Keratinocyte (primary cell): Measurements from ENCODE around the gene ENPP6. TPM values are rescaled to one million over a fixed set of nuclear protein-coding genes. Genes with fewer than 3 reads are reported as not detected.

Experiments
- DNase-seq: peaks from one replicate; pipeline ENCODE4 v3.0.0-alpha.2; 2011; ENCODE audit warnings: low read depth, missing footprints, low spot score
- FAIRE-seq: peaks from 2 replicates; lab custom pipeline; 2011; peaks lifted over from hg19 to GRCh38; lab: Jason Lieb, UNC
- H2AFZ ChIP-seq: 2 replicates; pipeline ENCODE4 v1.6.0; 2012; ENCODE audit warnings: low read length, control low read depth, inconsistent platforms; ENCODE audit not compliant: control insufficient read depth
- H3K27ac ChIP-seq: 2 replicates; pipeline ENCODE4 v1.5.1; 2011; ENCODE audit warnings: low read length; ENCODE audit not compliant: control insufficient read depth, insufficient read depth
- H3K27me3 ChIP-seq: 3 replicates; pipeline ENCODE4 v1.6.0; 2011; ENCODE audit warnings: low read length; ENCODE audit not compliant: control insufficient read depth, insufficient read depth; ENCODE audit errors: extremely low read depth
- H3K36me3 ChIP-seq, 2 experiments: 2 replicates in 1 of 2; 3 replicates in 1 of 2; pipeline ENCODE4 v1.5.1; 2011; ENCODE audit warnings: low read length in 2 of 2, mild to moderate bottlenecking in 1 of 2; ENCODE audit not compliant: control insufficient read depth in 2 of 2, insufficient read depth in 2 of 2; ENCODE audit errors: extremely low read depth in 1 of 2
- H3K4me1 ChIP-seq: 3 replicates; pipeline ENCODE4 v1.5.1; 2011; ENCODE audit warnings: low read length; ENCODE audit not compliant: control insufficient read depth, insufficient read depth; ENCODE audit errors: extremely low read depth
- H3K4me2 ChIP-seq: 3 replicates; pipeline ENCODE4 v1.6.0; 2011; ENCODE audit warnings: low read depth, low read length; ENCODE audit not compliant: control insufficient read depth, insufficient read depth; ENCODE audit errors: extremely low read depth
- H3K4me3 ChIP-seq, 3 experiments: fragments of 200-600 bp in 1 of 3; sonication (generic) in 1 of 3; 2 replicates in 2 of 3; 3 replicates in 1 of 3; pipeline ENCODE4 v1.5.1; 2011 to 2016; ENCODE audit warnings: low read length in 3 of 3, mild to moderate bottlenecking in 3 of 3, control low read depth in 2 of 3, inconsistent platforms in 1 of 3, low read depth in 1 of 3, mixed read lengths in 1 of 3, mixed run types in 1 of 3, moderate library complexity in 1 of 3; ENCODE audit not compliant: control insufficient read depth in 2 of 3, insufficient read depth in 2 of 3; ENCODE audit errors: extremely low read depth in 1 of 3
- H3K79me2 ChIP-seq: 2 replicates; pipeline ENCODE4 v1.6.0; 2012; ENCODE audit warnings: low read length; ENCODE audit not compliant: control insufficient read depth, insufficient read depth
- H3K9ac ChIP-seq: 3 replicates; pipeline ENCODE4 v1.6.0; 2011; ENCODE audit warnings: low read length; ENCODE audit not compliant: control insufficient read depth, insufficient read depth; ENCODE audit errors: extremely low read depth
- H3K9me1 ChIP-seq: 3 replicates; pipeline ENCODE4 v1.6.0; 2011; ENCODE audit warnings: low read length; ENCODE audit not compliant: control insufficient read depth, insufficient read depth; ENCODE audit errors: extremely low read depth
- H3K9me3 ChIP-seq: 2 replicates; pipeline ENCODE4 v1.5.1; 2012; ENCODE audit warnings: low read depth, low read length; ENCODE audit not compliant: control insufficient read depth
- H4K20me1 ChIP-seq: 3 replicates; pipeline ENCODE4 v1.6.0; 2011; ENCODE audit warnings: low read length; ENCODE audit not compliant: control insufficient read depth, insufficient read depth; ENCODE audit errors: extremely low read depth
- CTCF ChIP-seq, 3 experiments: IDR thresholded peaks in 1 of 3; conservative IDR thresholded peaks in 1 of 3; optimal IDR thresholded peaks in 1 of 3; 2 replicates in 2 of 3; 3 replicates in 1 of 3; pipeline versions ENCODE3 to v1.5.1; 2011; ENCODE audit warnings: low read length in 3 of 3, mild to moderate bottlenecking in 3 of 3, moderate library complexity in 2 of 3, control low read depth in 1 of 3, inconsistent platforms in 1 of 3; ENCODE audit not compliant: insufficient read depth in 2 of 3; ENCODE audit errors: extremely low read depth in 1 of 3
- EZH2 ChIP-seq: IDR thresholded peaks from one replicate; pipeline ENCODE4 v1.6.1; 2012; ENCODE audit warnings: inconsistent platforms, mild to moderate bottlenecking, low read length, moderate library complexity
- dilution Hi-C: fragments of 300-500 bp; cut with MboI; formaldehyde crosslinking; loops from one replicate; pipeline ENCODE4 v1.7.0; 2020; ENCODE audit warnings: low sequenced_read_pairs; ENCODE audit not compliant: extremely low pct_ligation_motif_present
- polyA plus RNA-seq, 5 experiments: library from polyadenylated mRNA; depleted of rRNA in 3 of 5; stranded (reverse) in 3 of 5; stranded (forward) in 1 of 5; unstranded in 1 of 5; fragments of >200 nt; gene quantifications; 1 replicate in 1 of 5; 2 replicates in 3 of 5; 3 replicates in 1 of 5; pipeline versions ENCODE4 v1.2.1 to v1.2.3, GENCODE V29; 2011 to 2012; ENCODE audit warnings: missing spikeins in 2 of 5, low read depth in 1 of 5, low replicate concordance in 1 of 5

The ENPP6 gene
- polyA plus RNA-seq, 1 donor (not counting 4 experiments of a cell fraction or from before 2014, with no cell fraction given), result not detected

DNA sequence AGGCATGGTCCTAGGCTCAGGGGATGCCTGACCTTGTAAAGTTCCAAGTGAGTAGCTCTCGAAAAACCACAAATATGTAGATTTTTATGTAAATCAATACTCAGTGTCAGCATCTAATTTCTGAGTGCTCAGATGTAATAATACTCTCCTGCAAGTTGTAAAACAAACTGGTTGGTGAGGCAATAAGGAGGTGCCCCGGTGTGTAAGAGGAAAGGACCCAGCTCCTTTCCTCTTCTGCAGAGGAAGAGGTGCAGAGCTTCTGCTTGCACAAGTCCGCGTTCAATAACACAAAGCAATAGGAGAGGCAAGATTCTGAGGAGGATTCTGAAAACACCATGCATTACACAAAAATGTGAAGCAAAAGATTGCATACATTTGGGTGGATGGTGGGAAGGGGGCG is 43.6 kb upstream of the ENPP6 start:
- dilution Hi-C loops, result no loop called here
- no peak overlapping the region for H2AFZ ChIP-seq
- H3K4me3 ChIP-seq, result no peak overlapping the region
- no peaks in the 10 kb centered on the region for H3K9me1 ChIP-seq
- no peaks in the 10 kb centered on the region for H3K4me1 ChIP-seq
- H3K27ac ChIP-seq, result no peak overlapping the region
- no peak overlapping the region for H3K9ac ChIP-seq
- no peak for TF ChIP-seq EZH2
- no peak for TF ChIP-seq CTCF (optimal IDR thresholded peaks at IDR 0.05 in 1 of 3, IDR thresholded peaks at IDR 0.05 in 1 of 3, conservative IDR thresholded peaks at IDR 0.05 in 1 of 3; ENCODE audit: extremely low read depth in 1 of 3, insufficient read depth in 2 of 3, low read length in 3 of 3)
- no peak for DNase-seq
- H3K27me3 ChIP-seq, result no peaks in the 10 kb centered on the region
- H3K36me3 ChIP-seq, result no peaks in the 10 kb centered on the region
- no peaks in the 10 kb centered on the region for H3K9me3 ChIP-seq
- no peaks in the 10 kb centered on the region for H3K79me2 ChIP-seq
- H3K4me2 ChIP-seq, result no peak overlapping the region
- H4K20me1 ChIP-seq, result no peaks in the 10 kb centered on the region
- no peak for FAIRE-seq

GRCh38 chr4:184259866-184260265 is 42.2 kb upstream of the ENPP6 start:
- H3K36me3 ChIP-seq, result no peaks in the 10 kb centered on the region
- dilution Hi-C loops, result no loop called here
- FAIRE-seq, result no peak

More at GRCh38 chr4:184259866-184260265, 42.2 kb upstream of the ENPP6 start:
- H3K4me2 ChIP-seq, result no peak overlapping the region
- H3K27ac ChIP-seq, result no peak overlapping the region
- H3K79me2 ChIP-seq, result no peaks in the 10 kb centered on the region
- no peak for DNase-seq
- H4K20me1 ChIP-seq, result no peaks in the 10 kb centered on the region
- H3K9me1 ChIP-seq, result no peaks in the 10 kb centered on the region
- no peaks in the 10 kb centered on the region for H3K9me3 ChIP-seq
- no peak overlapping the region for H2AFZ ChIP-seq
- no peak overlapping the region for H3K9ac ChIP-seq
- H3K27me3 ChIP-seq, result no peaks in the 10 kb centered on the region
- TF ChIP-seq CTCF (optimal IDR thresholded peaks at IDR 0.05 in 1 of 3, IDR thresholded peaks at IDR 0.05 in 1 of 3, conservative IDR thresholded peaks at IDR 0.05 in 1 of 3; ENCODE audit: extremely low read depth in 1 of 3, insufficient read depth in 2 of 3, low read length in 3 of 3) (no peak), EZH2 (no peak)
- H3K4me1 ChIP-seq, result no peaks in the 10 kb centered on the region
- H3K4me3 ChIP-seq, result no peak overlapping the region
